GM23338 (cell line): ENCODE results near the gene SPTBN4. TPM values are rescaled to one million over a fixed set of nuclear protein-coding genes. Genes with fewer than 3 reads are reported as not detected.

Source experiments
- ATAC-seq: fragments of 200-7000 bp; cut with Tn5 transposase; 3 replicates; pipeline ENCODE4 v1.9.1; 2020
- DNase-seq: peaks from one replicate; pipeline ENCODE4 v3.0.0-alpha.2; 2015; ENCODE audit warnings: low spot score
- H2AFZ ChIP-seq: fragments of 200-600 bp; sonication (generic); 2 replicates; pipeline ENCODE4 v1.8.0; 2016; ENCODE audit warnings: antibody characterized with exemption, mild to moderate bottlenecking, moderate library complexity
- H3F3A ChIP-seq: fragments of 200-600 bp; sonication (generic); replicated peaks from 2 replicates; pipeline ENCODE4 v1.8.0; 2017; ENCODE audit warnings: antibody characterized with exemption, mixed run types, low read depth
- H3K27ac ChIP-seq: fragments of 200-600 bp; sonication (generic); 2 replicates; pipeline ENCODE4 v1.6.1; 2016; ENCODE audit warnings: low read depth
- H3K27me3 ChIP-seq: fragments of 200-600 bp; sonication (generic); 2 replicates; pipeline ENCODE4 v1.8.0; 2016; ENCODE audit warnings: mild to moderate bottlenecking, mixed run types, moderate library complexity; ENCODE audit not compliant: insufficient read depth
- H3K36me3 ChIP-seq: fragments of 200-600 bp; sonication (generic); 2 replicates; pipeline ENCODE4 v1.8.0; 2016; ENCODE audit warnings: mild to moderate bottlenecking; ENCODE audit not compliant: insufficient read depth
- H3K4me1 ChIP-seq: fragments of 200-600 bp; sonication (generic); 2 replicates; pipeline ENCODE4 v1.8.0; 2016; ENCODE audit warnings: mild to moderate bottlenecking, moderate library complexity; ENCODE audit not compliant: insufficient read depth
- H3K4me2 ChIP-seq: fragments of 200-600 bp; sonication (generic); 2 replicates; pipeline ENCODE4 v1.7.1; 2017; ENCODE audit warnings: mixed run types
- H3K4me3 ChIP-seq: fragments of 200-600 bp; sonication (generic); 2 replicates; pipeline ENCODE4 v1.6.1; 2016; ENCODE audit warnings: mixed run types
- H3K79me2 ChIP-seq: fragments of 200-600 bp; sonication (generic); replicated peaks from 2 replicates; pipeline ENCODE4 v1.8.0; 2017; ENCODE audit warnings: mild to moderate bottlenecking; ENCODE audit not compliant: insufficient read depth
- H3K9me2 ChIP-seq: fragments of 200-600 bp; sonication (generic); 2 replicates; pipeline ENCODE4 v1.8.0; 2017; ENCODE audit not compliant: insufficient read depth
- H4K20me1 ChIP-seq: fragments of 200-600 bp; sonication (generic); replicated peaks from 2 replicates; pipeline ENCODE4 v1.8.0; 2017; ENCODE audit warnings: mild to moderate bottlenecking; ENCODE audit not compliant: insufficient read depth
- H3K27ac Mint-ChIP-seq: 2 replicates; pipeline ENCODE4 v1.8.0; 2020; ENCODE audit warnings: inconsistent platforms, mild to moderate bottlenecking, moderate library complexity, mixed read lengths
- H3K27me3 Mint-ChIP-seq: 3 replicates; pipeline ENCODE4 v1.8.0; 2022; ENCODE audit warnings: low read depth, mild to moderate bottlenecking, moderate library complexity, mixed read lengths, inconsistent platforms; ENCODE audit not compliant: insufficient read depth, poor library complexity
- H3K36me3 Mint-ChIP-seq: 3 replicates; pipeline ENCODE4 v1.8.0; 2021; ENCODE audit warnings: low read depth, mild to moderate bottlenecking, inconsistent platforms, moderate library complexity, mixed read lengths
- H3K4me1 Mint-ChIP-seq: 3 replicates; pipeline ENCODE4 v1.8.0; 2020; ENCODE audit warnings: mild to moderate bottlenecking, inconsistent platforms, mixed read lengths
- H3K4me3 Mint-ChIP-seq: 3 replicates; pipeline ENCODE4 v1.8.0; 2021; ENCODE audit warnings: moderate library complexity, mild to moderate bottlenecking, inconsistent platforms, mixed read lengths
- H3K9me3 Mint-ChIP-seq: 3 replicates; pipeline ENCODE4 v1.8.0; 2020; ENCODE audit warnings: moderate library complexity, mild to moderate bottlenecking, inconsistent platforms, mixed read lengths
- CREB1 ChIP-seq: fragments of 250-450 bp; sonication (Bioruptor Pico); IDR thresholded peaks from 2 replicates; pipeline ENCODE4 v1.5.0; 2020; ENCODE audit warnings: low read depth, mild to moderate bottlenecking, moderate library complexity
- EZH2phosphoT487 ChIP-seq: fragments of 200-600 bp; sonication (generic); IDR thresholded peaks from one replicate; pipeline ENCODE4 v1.8.1; 2018; ENCODE audit warnings: antibody characterized with exemption; ENCODE audit not compliant: unreplicated experiment
- NANOG ChIP-seq: IDR thresholded peaks from 2 replicates; pipeline ENCODE4 v1.6.1; 2016; ENCODE audit warnings: antibody characterized with exemption, borderline replicate concordance
- STAT1 ChIP-seq: IDR thresholded peaks from one replicate; pipeline ENCODE4 v1.6.1; 2016; ENCODE audit warnings: antibody characterized with exemption; ENCODE audit not compliant: unreplicated experiment
- ZNF331 ChIP-seq: fragments of 250-450 bp; sonication (Bioruptor Pico); IDR thresholded peaks from 2 replicates; pipeline ENCODE4 v1.5.0; 2020; ENCODE audit warnings: low read depth, mild to moderate bottlenecking, moderate library complexity
- polyA plus RNA-seq: library from polyadenylated mRNA; unstranded; fragments of >200 nt; fragmentation: Nextera tagmentation; extraction: Ambion mirVana; gene quantifications from 2 replicates; pipeline ENCODE4 v1.2.1, GENCODE V29; 2016
- total RNA-seq: library from RNA; depleted of rRNA; stranded (reverse); fragments of >200 nt; shearing (Covaris generic); gene quantifications from 2 replicates; pipeline ENCODE4 v1.2.3, GENCODE V29; 2014
- TF ChIP-seq, protein P1 (sequence below): fragments of 250-450 bp; sonication (Bioruptor Pico); IDR thresholded peaks from 2 replicates; pipeline ENCODE4 v1.5.0; 2020; ENCODE audit warnings: mild to moderate bottlenecking, moderate library complexity

The SPTBN4 gene
- total and polyA plus RNA-seq, 2 experiments from 2014 or later = 1.6 to 2.3 TPM

DNA sequence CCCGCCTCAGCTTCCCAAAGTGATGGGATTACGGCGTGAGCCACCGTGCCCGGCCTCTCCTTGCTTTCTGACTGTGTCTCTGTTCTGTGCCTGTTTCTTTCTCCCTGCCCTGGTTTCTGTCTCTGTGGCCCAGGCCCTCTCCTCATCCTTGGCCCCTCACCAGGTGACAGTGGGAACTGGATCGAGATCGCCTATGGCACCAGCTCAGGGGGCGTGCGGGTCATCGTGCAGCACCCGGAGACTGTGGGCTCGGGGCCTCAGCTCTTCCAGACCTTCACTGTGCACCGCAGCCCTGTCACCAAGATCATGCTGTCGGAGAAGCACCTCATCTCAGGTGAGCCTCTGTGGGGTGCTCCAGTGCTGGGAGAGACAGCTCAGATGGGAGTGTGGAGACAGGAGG lies 119.8 kb downstream of the SPTBN4 start:
- H3K36me3 Mint-ChIP-seq = peaks cover 28% of the 10 kb centered on the region

More for the DNA sequence above, 119.8 kb downstream of the SPTBN4 start:
- H4K20me1 ChIP-seq = peaks cover 4% of the 10 kb centered on the region; the same call in 1 of the 2 replicates
- H3K27ac Mint-ChIP-seq = no peak overlapping the region
- no peaks in the 10 kb centered on the region for H3K4me1 ChIP-seq
- peaks cover 10% of the 10 kb centered on the region for H3K27me3 Mint-ChIP-seq
- no peaks in the 10 kb centered on the region for H3K4me1 Mint-ChIP-seq
- H3F3A ChIP-seq = 0 out of 2 replicates have a peak, but pooled peaks cover 4% of the 10 kb centered on the region
- peaks cover 3% of the 10 kb centered on the region; the same call in 1 of the 2 replicates for H3K36me3 ChIP-seq
- TF ChIP-seq CREB1 (CRISPR knock-in tag) = no peak
- TF ChIP-seq NANOG = no peak
- no peak for TF ChIP-seq EZH2phosphoT487
- TF ChIP-seq STAT1 = no peak
- TF ChIP-seq ZNF331 (CRISPR knock-in tag) = no peak
- TF ChIP-seq, protein P1, sequence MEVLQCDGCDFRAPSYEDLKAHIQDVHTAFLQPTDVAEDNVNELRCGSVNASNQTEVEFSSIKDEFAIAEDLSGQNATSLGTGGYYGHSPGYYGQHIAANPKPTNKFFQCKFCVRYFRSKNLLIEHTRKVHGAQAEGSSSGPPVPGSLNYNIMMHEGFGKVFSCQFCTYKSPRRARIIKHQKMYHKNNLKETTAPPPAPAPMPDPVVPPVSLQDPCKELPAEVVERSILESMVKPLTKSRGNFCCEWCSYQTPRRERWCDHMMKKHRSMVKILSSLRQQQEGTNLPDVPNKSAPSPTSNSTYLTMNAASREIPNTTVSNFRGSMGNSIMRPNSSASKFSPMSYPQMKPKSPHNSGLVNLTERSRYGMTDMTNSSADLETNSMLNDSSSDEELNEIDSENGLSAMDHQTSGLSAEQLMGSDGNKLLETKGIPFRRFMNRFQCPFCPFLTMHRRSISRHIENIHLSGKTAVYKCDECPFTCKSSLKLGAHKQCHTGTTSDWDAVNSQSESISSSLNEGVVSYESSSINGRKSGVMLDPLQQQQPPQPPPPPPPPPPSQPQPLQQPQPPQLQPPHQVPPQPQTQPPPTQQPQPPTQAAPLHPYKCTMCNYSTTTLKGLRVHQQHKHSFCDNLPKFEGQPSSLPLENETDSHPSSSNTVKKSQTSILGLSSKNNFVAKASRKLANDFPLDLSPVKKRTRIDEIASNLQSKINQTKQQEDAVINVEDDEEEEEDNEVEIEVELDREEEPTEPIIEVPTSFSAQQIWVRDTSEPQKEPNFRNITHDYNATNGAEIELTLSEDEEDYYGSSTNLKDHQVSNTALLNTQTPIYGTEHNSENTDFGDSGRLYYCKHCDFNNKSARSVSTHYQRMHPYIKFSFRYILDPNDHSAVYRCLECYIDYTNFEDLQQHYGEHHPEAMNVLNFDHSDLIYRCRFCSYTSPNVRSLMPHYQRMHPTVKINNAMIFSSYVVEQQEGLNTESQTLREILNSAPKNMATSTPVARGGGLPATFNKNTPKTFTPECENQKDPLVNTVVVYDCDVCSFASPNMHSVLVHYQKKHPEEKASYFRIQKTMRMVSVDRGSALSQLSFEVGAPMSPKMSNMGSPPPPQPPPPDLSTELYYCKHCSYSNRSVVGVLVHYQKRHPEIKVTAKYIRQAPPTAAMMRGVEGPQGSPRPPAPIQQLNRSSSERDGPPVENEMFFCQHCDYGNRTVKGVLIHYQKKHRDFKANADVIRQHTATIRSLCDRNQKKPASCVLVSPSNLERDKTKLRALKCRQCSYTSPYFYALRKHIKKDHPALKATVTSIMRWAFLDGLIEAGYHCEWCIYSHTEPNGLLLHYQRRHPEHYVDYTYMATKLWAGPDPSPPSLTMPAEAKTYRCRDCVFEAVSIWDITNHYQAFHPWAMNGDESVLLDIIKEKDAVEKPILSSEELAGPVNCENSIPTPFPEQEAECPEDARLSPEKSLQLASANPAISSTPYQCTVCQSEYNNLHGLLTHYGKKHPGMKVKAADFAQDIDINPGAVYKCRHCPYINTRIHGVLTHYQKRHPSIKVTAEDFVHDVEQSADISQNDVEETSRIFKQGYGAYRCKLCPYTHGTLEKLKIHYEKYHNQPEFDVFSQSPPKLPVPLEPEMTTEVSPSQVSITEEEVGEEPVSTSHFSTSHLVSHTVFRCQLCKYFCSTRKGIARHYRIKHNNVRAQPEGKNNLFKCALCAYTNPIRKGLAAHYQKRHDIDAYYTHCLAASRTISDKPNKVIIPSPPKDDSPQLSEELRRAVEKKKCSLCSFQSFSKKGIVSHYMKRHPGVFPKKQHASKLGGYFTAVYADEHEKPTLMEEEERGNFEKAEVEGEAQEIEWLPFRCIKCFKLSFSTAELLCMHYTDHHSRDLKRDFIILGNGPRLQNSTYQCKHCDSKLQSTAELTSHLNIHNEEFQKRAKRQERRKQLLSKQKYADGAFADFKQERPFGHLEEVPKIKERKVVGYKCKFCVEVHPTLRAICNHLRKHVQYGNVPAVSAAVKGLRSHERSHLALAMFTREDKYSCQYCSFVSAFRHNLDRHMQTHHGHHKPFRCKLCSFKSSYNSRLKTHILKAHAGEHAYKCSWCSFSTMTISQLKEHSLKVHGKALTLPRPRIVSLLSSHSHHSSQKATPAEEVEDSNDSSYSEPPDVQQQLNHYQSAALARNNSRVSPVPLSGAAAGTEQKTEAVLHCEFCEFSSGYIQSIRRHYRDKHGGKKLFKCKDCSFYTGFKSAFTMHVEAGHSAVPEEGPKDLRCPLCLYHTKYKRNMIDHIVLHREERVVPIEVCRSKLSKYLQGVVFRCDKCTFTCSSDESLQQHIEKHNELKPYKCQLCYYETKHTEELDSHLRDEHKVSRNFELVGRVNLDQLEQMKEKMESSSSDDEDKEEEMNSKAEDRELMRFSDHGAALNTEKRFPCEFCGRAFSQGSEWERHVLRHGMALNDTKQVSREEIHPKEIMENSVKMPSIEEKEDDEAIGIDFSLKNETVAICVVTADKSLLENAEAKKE = no peak
- no peak overlapping the region for H3K27ac ChIP-seq
- H3K9me2 ChIP-seq = no peaks in the 10 kb centered on the region
- DNase-seq (no peak), ATAC-seq (no peak)
- no peaks in the 10 kb centered on the region for H3K9me3 Mint-ChIP-seq
- no peaks in the 10 kb centered on the region for H3K79me2 ChIP-seq
- no peaks in the 10 kb centered on the region for H3K27me3 ChIP-seq
- no peak overlapping the region for H3K4me3 ChIP-seq
- H2AFZ ChIP-seq = no peak overlapping the region
- H3K4me3 Mint-ChIP-seq = no peak overlapping the region
- H3K4me2 ChIP-seq = no peak overlapping the region
